Stimulated activated CD4-positive, alpha-beta T cell treated with anti-CD3 and anti-CD28 coated beads, Interleukin-4, amount 100 ng/mL, for 48 hours (primary cell): ENCODE results near the gene PJVK.

ENCODE experiments used
- DNase-seq, 2 donors: peaks; one replicate each; pipeline ENCODE4 v3.0.0-alpha.2; 2020; ENCODE audit warnings: low read depth in 2 of 2

The PJVK gene

GRCh38 chr2:178480227-178481181 is 29.3 kb downstream of the PJVK start, which contains the start of gene PLEKHA3:
TSS of gene PLEKHA3 (plus strand) at chr2:178480457. CDS start at chr2:178480870, 413 bp downstream.
- DNase-seq: peak; percentile 57 to 77

GRCh38 chr2:178482437-178482836 is 31.3 kb downstream of the PJVK start:
- no peak for DNase-seq

GRCh38 chr2:178484245-178485041 is 33.3 kb downstream of the PJVK start:
- no peak for DNase-seq

GRCh38 chr2:178485356-178485755 is 34.2 kb downstream of the PJVK start:
- DNase-seq: no peak

- DNase-seq: no peak
Measured at GRCh38 chr2:178491612-178492011, 40.4 kb downstream of the PJVK start.

- DNase-seq: no peak
Measured at GRCh38 chr2:178496049-178496448, 44.9 kb downstream of the PJVK start.

GRCh38 chr2:178498137-178498536 is 47.0 kb downstream of the PJVK start:
- no peak for DNase-seq

GRCh38 chr2:178499640-178500039 is 48.5 kb downstream of the PJVK start:
- no peak for DNase-seq

GRCh38 chr2:178502751-178503150 is 51.6 kb downstream of the PJVK start:
- DNase-seq: no peak

GRCh38 chr2:178506101-178506500 is 54.9 kb downstream of the PJVK start:
- no peak for DNase-seq

- no peak for DNase-seq
Measured at GRCh38 chr2:178506524-178506923, 55.3 kb downstream of the PJVK start.

GRCh38 chr2:178506949-178507348 is 55.8 kb downstream of the PJVK start:
- no peak for DNase-seq

- no peak for DNase-seq
Measured at GRCh38 chr2:178508646-178509045, 57.5 kb downstream of the PJVK start.

- DNase-seq: no peak
Measured at GRCh38 chr2:178510384-178510783, 59.2 kb downstream of the PJVK start.
